T follicular helper cell (primary cell): ENCODE results near the gene FAM124A.

Source experiments
- DNase-seq: peaks from one replicate; pipeline ENCODE4 v3.0.0-alpha.2; 2020; ENCODE audit warnings: low read depth

FAM124A gene

DNA sequence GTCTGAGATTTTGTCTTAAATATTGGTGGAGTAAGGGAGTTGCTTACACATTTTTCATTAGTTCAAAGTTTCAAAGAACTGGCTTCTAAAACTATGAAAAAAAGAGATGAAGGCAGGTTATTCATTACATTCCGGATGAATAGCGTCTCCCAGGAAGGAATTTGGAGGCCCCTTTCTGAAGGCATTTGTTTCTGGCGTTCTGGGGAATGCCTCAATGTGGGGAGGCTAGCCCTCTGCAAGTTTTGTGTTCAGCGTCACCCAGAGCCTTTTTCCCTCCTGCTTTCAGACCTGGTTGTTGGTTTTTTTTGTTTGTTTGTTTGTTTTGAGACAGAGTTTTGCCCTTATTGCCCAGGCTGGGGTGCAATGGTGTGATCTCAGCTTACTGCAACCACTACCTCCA is 21.0 kb downstream of the FAM124A start:
- no peak for DNase-seq

DNA sequence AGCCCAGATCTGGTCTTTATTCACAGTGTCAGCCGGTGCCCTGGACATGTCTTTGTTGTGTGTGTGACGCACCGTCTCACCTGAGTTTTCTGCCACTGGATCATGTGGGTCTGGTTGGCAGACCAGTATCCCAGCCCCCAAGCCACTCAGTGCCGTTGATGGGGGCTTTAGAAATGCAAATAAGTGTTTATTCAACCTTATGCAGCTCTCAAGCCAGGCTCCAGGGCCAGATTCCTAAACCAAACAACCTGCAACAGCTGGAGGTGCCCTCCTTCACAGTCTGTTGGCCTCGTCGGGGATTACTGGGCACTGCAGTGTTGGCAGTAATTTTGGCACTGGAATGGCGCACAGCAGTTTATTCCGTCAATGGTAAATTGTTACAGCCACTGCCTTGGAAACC is 21.6 kb downstream of the FAM124A start:
- no peak for DNase-seq

DNA sequence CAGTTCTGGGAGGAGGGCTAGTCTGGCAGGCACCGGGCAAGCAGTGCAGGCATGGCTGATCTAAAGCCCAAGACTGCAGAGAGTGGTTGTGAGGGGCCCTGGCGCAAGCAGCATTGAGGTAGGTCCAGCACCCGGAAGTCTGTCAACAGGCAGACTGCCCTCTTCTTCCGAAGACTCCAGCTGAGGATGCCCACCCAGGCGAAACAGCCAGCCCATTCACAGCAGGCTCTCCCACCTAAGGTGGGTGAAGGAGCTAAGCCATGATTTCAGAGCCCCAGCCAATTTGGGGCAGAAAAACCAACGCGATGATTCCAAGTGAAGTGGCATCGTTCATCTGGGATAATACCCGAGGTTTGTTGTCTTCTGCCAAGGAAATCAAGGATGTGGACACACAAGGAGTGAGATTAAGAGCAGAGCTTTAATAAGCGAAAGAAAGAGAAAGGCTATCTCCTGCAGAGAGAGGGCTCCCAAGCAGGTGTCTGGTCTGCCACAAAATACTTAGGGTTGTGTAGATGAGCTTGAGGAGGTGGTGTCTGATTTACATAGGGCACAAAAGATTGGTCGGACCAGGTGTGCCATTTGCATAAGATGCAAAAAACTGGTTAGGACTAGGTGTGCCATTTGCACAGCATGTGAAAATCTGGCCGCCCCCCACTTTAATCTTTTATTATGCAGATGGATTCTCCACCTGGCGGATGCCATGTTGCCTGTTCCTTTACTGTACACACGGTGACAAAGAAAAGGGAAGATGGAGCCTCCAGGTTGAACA is 22.6 kb downstream of the FAM124A start:
- DNase-seq: no peak

DNA sequence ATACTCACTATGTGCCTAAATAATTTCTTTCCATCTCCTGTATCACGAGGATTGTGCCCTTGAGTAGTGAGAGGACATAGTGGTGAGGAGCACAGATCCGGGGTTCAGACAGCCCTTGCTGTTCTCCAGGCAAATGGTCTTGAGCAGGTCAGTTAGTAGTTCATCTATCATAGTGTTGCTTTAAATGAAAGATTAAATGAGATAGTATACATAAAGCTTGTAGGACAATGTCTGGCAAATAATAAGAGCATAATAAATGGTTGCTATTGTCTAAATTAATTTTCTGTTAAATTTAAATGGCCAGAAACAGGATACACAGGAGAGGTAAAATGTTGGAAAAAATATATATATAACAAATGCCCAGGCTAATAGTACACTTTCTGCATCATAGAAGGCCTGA is 23.4 kb downstream of the FAM124A start:
- no peak for DNase-seq

DNA sequence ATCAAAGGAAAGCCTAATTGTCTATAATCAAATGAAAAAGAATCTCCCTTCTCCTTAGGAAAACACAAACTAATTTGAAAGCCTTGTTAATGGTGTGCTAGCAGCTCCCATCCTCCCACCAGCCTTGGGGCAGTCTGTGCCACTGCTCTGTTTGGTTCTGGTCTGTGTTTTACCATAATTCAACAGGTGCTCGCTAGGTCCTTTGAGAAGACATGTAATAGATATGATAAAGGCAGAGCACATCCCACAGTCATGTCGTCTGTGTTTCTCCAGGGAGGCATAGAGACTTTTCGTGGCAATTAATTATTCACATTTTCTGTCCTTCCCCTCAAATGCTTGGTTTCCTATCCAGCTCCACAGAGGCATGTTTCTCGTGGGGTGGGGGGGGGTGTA is 23.8 kb downstream of the FAM124A start:
- no peak for DNase-seq

DNA sequence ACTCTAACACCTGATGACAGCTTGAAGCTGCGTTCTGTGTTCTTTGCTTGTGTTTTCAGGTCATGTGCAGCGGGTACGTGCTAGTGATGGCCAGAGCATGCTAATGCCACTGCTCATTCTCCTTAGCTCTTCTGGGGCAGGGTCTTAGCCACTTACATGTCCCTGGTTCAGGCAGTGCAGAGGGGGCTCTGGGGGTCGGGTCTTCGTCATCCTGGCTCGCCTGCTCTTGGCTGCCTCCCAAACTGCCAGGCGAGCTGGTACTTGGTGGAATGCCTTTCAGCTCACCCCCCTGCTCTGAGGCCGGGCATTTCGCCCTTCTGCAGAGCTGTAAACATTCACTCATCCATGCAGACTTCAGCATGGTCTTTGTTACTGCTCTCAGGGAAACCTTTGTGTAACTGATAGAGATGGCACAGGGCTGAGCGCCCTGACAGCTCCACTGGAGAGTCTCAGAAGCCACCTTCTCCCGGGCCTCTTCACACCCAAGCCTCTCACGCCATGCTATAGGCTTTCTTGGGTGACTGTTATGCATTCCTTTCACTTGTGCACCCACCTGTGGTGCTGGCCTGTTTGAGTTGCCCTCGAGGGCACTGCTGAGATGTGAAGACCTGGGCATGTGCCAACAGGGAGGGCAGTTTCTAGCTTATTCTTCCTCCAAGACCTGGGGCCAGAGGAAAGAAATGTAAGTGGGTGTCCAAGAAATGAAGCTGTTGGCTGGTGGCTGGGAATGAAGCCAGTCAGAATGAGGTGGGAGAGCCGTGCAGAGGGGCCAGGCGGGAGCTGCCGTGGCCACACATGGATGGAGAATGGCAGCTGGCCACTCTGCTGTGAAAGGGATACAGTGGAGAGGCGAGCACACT is 24.4 kb downstream of the FAM124A start:
- DNase-seq: no peak

DNA sequence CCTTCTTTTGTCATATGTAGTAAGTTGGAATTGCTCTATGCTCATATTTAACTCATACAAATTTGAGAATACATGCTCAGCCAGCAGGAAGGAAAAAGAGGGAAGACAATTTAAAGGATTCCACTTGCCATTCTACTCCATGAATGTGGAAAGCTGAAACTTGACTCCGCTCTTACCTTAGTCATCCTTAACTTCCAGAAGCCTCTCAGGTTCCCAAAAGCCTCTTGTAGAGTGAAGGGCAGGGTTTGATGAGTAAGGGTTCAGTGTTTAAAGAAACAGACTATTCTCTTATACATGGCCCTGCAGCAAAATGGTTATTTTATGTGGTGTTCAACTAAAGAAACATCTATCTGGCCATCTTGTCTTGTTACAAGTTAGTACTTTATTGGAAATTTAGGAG is 27.1 kb downstream of the FAM124A start:
- no peak for DNase-seq

DNA sequence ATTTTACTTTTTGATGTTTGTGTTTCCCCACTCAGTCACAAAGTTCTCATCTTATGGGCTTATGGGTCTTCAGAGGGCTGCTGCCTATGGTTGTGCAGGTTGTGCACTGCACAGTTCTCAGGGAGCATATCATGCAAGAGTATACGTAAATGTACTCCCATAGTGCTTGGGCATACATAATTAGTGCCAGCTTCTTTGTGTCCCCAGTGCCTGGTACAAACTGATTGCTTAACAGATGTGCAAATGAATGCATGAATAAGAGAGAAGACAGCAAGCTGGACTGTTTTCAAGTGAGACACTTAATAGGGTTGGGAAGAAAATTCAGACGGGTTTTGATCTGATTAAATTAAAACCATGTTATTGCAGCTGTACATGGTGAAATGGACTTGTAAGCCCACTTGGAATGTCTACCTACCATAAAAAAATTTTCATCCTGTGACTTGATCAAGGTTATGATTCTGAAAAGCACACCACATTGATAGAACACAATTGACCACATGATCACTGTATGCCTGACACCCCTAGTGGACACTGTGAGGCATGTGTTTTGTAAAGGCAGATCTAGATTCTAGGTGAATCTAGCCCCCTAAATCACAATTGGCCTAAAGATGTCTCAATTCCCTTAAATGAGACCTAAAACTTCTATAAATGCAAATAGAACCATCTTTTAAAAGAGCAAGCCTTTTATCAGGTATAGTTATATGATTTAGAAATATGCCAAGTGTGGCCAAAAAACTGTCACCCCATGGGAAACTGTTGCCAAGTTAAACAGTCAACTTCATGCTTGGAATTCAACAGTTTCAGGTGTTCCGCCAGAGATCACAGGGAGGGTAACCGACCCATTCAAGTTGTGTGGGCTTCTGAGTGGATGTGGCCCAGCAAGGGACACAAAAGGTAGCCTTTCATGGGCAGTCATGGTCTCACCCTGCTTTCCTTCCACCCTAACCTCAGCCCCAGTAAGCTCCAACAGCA is 27.9 kb downstream of the FAM124A start:
- DNase-seq: no peak

DNA sequence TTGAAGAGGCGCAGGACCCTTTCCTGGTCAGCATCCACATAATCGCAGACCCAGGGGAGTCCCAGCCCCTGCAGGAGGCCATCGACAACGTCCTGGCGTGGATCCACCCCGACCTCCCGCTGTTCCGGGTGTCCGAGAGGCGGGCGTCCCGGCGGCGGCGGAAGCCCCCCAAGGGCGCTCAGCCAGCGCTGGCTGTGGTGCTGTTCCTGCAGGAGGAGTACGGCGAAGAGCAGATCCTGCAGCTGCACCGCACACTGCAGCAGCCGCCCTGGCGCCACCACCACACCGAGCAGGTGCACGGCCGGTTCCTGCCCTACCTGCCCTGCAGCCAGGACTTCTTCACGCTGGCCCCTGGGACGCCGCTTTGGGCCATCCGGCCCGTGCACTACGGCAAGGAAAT is 29.3 kb downstream of the FAM124A start:
- no peak for DNase-seq

DNA sequence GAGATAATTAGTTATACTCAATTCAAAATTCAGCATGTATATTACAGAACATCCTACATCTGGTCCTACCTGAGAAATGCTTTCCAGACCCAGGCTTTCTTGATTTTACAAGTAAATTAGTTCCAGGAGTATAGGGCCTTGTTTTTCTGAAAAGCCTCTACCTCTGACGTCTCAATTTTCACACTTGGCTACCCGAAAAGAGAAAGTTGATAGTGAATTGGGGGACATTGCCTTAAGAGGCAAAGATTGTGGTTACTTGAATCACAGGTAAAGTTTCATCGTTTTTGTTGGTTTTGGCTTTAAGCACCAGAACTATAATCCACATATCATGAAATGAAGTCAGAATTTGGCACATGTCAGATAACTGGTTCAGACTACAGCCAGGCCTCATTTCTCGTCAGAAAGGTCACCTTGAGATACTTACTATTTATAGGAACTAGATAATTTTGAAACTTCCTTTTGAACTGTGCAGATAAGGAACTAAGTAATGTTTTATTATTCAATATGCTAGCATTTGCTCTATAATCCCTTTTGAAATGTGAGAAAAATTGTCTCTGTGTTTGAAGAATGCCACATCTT is 30.8 kb downstream of the FAM124A start:
- DNase-seq: no peak

DNA sequence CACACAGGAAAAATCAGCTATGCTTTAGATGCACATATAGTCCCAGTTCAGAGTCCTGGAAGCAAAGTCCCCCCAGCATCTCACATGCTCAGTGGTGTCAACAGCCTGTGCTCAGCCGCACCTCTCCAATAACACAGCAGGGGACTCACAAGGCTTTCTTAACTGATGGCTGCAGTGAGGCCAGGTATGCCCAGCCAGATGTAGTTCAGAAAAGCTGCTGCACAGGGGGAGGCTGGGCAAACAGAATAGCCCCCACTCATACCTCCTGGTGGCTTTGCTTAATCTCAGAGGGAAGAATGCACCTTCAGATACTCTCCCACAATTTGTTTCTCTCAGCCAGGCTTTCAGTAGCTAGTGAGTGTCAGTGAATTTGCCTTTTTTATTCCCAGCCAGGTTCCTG is 33.4 kb downstream of the FAM124A start:
- DNase-seq: no peak

DNA sequence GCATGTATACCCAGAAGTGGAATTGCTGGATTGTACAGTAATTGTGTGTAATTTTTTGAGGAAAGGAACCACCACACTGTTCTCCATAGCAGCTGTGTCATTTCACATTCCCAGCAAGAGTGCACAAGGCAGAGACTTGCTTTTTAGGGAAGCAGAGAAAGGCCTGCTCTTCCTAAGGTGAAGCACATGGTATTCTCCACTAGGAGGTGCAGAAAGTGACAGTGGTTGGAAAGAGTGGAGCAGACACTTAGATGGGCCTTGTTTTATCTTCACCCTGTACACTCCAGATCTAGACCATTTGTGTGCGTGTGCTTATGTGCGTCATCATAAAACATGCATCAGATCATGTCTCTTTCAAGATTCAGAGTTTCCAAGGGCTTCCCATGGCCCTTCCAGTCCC is 35.0 kb downstream of the FAM124A start:
- DNase-seq: no peak

DNA sequence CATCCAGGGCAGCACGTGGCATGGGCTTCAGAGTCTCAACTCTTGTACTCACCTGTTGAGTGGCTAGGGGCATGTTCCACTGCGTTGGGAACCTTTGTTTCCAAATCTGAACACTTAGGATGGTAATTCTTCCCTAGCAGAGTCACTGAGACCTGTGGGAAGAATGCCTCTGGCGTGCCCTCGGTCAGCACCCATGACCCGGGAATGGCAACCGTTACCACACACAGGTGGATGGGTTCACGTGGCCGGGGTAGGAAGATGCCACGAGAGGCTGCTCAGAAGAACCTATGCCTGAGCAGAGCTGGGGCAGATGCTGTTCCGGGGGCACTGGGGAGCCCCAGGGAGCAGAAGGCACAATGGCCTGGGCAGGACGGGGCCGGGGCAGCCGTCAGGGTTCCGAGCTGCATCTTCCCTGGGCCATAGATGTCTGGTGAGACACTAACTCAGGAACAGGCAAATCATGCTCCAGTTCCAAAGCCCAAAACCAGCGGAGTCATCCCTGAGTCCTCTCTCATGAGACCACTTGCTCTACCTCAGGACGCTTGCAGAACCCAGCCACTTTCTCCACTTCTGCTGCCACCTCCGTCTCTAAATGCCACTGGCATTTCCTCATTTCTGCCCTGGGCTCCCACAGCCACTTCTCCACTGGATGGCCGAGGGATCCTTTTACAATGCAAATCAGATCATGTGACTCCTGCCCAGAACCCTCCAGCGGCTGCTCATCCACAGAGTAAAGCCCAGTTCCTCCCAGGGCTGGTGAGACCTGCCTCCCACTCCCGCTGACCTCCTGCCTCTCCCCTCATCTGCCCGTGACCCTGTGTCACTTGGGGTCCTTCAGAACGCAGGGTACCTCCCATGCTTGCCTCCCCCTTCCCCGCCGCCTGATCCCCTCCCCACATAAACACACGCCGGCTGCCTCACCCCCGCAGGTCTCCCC is 36.7 kb downstream of the FAM124A start:
- DNase-seq: no peak

DNA sequence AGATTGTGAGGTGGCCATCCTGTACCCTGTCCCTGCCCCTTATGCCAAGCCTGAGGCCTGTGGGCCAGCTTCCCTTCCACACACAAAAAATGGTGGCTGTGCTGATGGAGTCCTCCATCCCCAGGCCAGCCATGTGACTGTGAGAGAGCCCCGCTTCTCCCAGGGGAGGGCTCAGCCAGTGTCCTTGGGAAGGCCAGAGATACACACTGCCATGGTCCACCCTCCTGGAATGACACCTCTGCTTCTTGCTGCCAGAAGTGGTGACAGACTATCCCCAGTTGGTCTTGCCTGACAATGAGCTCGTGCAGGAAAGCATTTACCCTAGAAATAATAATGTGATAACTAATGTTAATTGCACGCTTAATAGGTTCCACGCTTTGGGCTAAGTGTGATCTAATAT is 38.0 kb downstream of the FAM124A start:
- DNase-seq: no peak

DNA sequence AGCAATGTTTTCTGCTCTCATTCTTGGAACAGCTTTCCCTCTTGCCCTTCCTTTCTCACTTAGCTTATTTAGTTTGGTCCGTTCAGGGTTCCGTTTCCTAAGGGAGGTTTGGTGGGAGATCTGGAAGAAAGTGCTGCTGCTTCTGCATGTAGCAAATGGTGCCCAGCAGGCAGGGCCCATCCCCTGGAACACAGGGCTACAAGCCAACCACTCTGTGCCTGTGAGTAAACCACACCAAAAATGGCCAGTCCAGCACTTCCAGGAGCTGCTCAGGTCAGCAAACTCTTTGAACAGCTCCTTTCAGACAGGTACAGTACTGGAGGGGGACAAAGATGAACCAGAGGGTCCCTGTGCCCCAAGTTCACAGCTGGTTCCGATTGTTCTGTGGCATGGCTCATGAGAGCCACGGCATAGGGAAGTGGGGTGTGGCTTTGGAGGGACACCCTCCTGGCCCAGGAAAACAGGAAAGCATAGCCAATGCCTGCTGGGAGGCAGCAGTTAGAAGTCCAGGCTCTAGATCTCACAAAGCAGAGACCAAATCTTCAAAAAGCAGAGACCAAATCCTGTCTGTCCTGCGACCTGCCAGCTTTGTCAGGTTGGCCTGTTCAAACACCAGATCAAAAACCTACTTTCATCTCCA is 39.5 kb downstream of the FAM124A start:
- DNase-seq: no peak

DNA sequence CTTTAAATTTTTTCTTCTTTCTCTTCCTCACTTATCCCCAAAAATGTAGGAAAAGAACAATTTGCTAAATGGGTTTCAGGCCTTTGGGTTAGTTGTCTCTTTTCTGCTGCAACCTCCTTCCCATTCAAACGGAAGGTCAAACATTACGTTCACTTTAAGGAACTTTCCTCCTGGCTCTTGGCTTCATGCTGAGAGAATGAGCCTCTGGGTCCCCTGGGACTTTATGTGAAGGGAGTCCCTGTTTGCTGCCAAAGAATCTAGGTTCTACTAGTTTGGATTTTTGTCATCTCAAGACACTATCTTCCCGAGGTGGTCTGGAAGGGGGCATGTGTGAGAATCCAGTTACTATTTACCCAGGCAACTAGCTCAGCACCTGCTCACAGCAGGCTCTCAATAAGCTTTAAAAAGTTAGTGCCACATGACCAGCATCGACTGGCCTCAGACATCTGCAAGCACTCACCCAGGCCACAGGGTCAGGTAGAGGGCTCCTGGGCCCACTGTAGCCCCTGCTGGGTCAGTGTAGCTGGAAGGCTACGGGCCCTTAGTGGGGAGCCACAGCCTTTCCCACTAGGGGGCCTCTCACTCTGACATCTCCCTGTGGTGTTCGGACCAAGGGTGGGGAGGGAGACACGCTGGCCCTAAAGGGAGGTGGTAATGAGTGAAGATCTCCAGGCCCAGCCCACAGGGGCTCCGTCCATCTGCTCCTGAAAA is 40.5 kb downstream of the FAM124A start:
- DNase-seq: no peak

DNA sequence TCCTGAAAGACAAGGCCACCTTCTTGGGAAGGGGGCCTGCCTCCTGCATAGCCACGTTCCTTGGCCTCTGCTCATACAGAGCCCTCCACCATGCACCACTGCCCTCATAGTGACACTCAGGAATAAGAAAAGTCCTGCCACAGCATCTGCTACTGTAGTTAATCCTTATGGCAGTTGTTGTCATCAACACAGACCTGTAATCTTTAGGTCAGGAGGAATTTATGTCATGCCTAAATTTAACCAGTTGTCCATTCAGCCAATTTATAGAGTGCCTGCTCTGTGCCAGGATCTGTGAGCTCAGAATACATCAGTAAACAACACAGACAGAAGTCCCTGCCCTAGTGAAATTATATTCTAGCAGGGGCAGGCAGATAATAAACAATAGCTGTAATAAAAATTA is 44.4 kb downstream of the FAM124A start:
- DNase-seq: no peak

DNA sequence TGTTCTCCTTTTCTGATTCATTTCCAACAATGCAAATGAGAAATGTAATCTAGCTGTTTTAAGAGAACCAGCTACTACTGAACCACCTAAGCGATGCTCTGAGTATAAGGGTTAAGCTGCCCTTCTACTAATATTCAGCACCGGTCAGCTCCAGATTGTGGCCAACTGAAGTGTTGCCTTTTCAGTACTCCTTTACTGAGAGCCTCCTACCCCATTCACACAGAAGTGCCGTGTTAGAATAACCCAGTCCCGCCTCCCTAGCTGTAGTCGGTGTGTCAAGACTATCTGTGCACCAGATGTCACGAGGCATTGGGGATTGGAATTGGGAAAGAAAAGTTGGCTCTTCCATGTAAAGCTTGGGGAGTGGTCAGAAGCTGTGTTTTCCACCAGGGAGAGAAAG is 45.4 kb downstream of the FAM124A start:
- DNase-seq: no peak

DNA sequence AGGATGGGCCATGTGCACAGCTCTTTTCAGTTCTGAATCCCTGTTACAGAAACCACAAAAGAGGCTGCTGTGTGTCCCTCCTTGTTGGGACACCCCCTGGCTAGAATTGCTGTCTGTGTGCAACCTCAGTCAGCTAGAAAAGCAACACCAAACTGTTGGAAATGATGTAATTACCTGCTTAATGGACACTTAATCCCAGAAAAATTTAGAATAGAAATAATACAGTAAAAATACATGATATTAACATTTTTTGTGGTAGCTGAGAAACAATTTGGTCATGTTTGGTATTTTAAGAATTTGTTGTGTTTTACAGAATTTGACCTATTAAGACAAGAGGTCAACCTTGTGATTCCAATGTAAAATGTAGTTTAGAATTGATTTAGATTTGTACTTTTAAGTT is 46.8 kb downstream of the FAM124A start:
- no peak for DNase-seq
